Fibroblast of the aortic adventitia (primary cell): Measurements from ENCODE around the gene ZC3H14. TPM values are rescaled to one million over a fixed set of nuclear protein-coding genes. Genes with fewer than 3 reads are reported as not detected.

Experiments used
- DNase-seq: peaks from one replicate; pipeline ENCODE4 v3.0.0-alpha.2; 2010; ENCODE audit warnings: low read depth
- H3K4me3 ChIP-seq: 2 replicates; pipeline ENCODE4 v1.5.1; 2011; ENCODE audit warnings: low read depth, mild to moderate bottlenecking, control low read depth, low read length, moderate library complexity
- CTCF ChIP-seq: IDR thresholded peaks from 2 replicates; pipeline ENCODE4 v1.5.1; 2011; ENCODE audit warnings: mild to moderate bottlenecking, low read length, control low read depth, inconsistent platforms; ENCODE audit not compliant: insufficient read depth
- total RNA-seq: library from RNA; depleted of rRNA; stranded (reverse); fragments of >200 nt; gene quantifications from 2 replicates; pipeline ENCODE4 v1.2.3, GENCODE V29; 2012; ENCODE audit warnings: low replicate concordance

Gene ZC3H14
- total RNA-seq, result 35.6 and 78.3 TPM in 2 replicates

GRCh38 chr14:88562831-88563686, at the start of gene ZC3H14:
Gene ZC3H14, plus strand, starts transcription at chr14:88563037. Its CDS starts 97 bp downstream, at chr14:88563134.
- peak within 1 kb of the TSS; percentile 89 for H3K4me3 ChIP-seq
- peak; percentile 78 for DNase-seq
- TF ChIP-seq CTCF, result no peak

- DNase-seq, result no peak
- no peak overlapping the region for H3K4me3 ChIP-seq
- no peak for TF ChIP-seq CTCF
Measured at GRCh38 chr14:88515499-88516221, 47.2 kb upstream of the ZC3H14 start.

GRCh38 chr14:88516861-88517357, 45.9 kb upstream of the ZC3H14 start:
- no peak overlapping the region for H3K4me3 ChIP-seq
- no peak for TF ChIP-seq CTCF
- DNase-seq, result no peak

GRCh38 chr14:88518592-88519512, 44.0 kb upstream of the ZC3H14 start:
- H3K4me3 ChIP-seq, result no peak overlapping the region
- peak; percentile 76 for DNase-seq
- TF ChIP-seq CTCF, result no peak

- no peak for DNase-seq
- no peak overlapping the region for H3K4me3 ChIP-seq
- no peak for TF ChIP-seq CTCF
Measured at GRCh38 chr14:88519907-88520306, 42.9 kb upstream of the ZC3H14 start.

GRCh38 chr14:88521818-88522217, 41.0 kb upstream of the ZC3H14 start:
- no peak for TF ChIP-seq CTCF
- peak; percentile 47 for DNase-seq
- no peak overlapping the region for H3K4me3 ChIP-seq
